ENCODE results near the gene TMEM35B.
"Not testable (repeated sequence)": the region's sequence is repeated elsewhere in the genome, so short reads cannot be mapped to it uniquely, and the experiment has no call there.

Gene TMEM35B

DNA sequence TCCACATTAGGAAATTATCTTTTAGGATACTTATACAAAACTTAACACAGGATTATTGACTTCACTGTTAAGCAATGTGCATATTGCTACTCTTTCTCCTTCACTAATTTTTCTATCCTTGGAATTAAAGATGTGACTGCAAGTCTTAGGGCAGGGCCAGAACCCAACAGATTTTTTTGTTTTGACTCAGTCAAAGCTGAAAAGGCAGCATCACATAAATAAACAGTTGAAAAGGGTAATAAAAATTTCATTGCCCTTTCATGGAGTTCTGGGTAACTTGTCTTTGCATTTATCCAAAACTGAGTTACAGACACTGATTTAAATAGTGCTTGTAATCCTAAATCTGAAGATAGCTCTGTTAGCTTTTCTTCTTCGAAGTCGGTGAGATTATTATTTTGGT lies 1.9 kb upstream of the TMEM35B start:
- TF ChIP-seq CTCF (IDR thresholded peaks at IDR 0.05; ENCODE audit: low read depth, low read length, missing control alignments), result no peak
- in situ Hi-C loops (cut with HindIII; ENCODE audit: low sequenced_read_pairs), result no loop called here
- H3K4me3 ChIP-seq (ENCODE audit: low read depth, low read length), result no peak overlapping the region
- no peak for DNase-seq (ENCODE audit: low read depth)

DNA sequence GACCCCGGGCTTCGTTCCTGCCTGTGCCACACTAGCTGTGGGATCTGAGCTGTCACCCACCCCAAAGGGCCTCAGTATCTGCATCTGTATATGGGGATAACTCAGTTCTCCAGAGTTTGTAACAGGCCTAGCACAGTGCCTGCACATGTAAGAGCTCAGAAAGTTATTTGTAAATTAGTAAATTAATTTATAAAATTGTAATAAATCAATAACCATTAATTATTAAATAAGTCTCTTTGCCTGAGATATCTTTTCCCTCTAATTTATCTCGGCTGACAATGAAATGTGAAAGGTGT lies 410 bp upstream of the TMEM35B start:
- peak overlapping the region; percentile 75 for H3K4me3 ChIP-seq (ENCODE audit: low read depth, low read length)
- in situ Hi-C loops (cut with HindIII; ENCODE audit: low sequenced_read_pairs); DNase-seq (ENCODE audit: low read depth): not testable (repeated sequence)

DNA sequence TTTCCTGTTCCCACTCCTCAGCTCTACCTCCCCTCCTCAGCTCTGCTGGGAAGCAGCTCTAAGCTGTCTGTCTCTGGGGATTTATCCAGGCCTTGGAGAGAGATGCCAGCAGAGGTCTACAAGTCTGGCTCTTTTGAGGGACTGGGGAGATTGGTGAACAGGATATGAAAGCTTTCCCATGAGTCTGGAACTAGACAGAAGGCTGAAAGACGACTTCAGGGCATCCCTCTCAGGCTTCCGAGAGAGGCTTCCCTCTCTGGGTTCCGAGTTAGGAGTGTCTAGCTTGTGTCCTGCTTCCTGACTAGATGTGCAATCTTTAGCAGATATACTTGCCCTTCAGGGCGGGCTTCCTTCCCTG lies 733 bp downstream of the TMEM35B start:
- H3K4me3 ChIP-seq (ENCODE audit: low read depth, low read length), result peak overlapping the region; percentile 75
- no peak for DNase-seq (ENCODE audit: low read depth)
- in situ Hi-C loops (cut with HindIII; ENCODE audit: low sequenced_read_pairs), result no loop called here
- TF ChIP-seq CTCF (IDR thresholded peaks at IDR 0.05; ENCODE audit: low read depth, low read length, missing control alignments), result no peak

GRCh38 chr1:34983700-34984355 lies 1.3 kb downstream of the TMEM35B start:
- in situ Hi-C loops (cut with HindIII; ENCODE audit: low sequenced_read_pairs), result no loop called here
- peak overlapping the region; percentile 75 for H3K4me3 ChIP-seq (ENCODE audit: low read depth, low read length)
- DNase-seq (ENCODE audit: low read depth), result no peak
- TF ChIP-seq CTCF (IDR thresholded peaks at IDR 0.05; ENCODE audit: low read depth, low read length, missing control alignments), result no peak

GRCh38 chr1:34982820-34983376 lies 2.2 kb downstream of the TMEM35B start:
- in situ Hi-C loops (cut with HindIII; ENCODE audit: low sequenced_read_pairs), result no loop called here
- no peak for TF ChIP-seq CTCF (IDR thresholded peaks at IDR 0.05; ENCODE audit: low read depth, low read length, missing control alignments)
- no peak overlapping the region for H3K4me3 ChIP-seq (ENCODE audit: low read depth, low read length)
- DNase-seq (ENCODE audit: low read depth), result no peak

- H3K4me3 ChIP-seq (ENCODE audit: low read depth, low read length), result no peak overlapping the region
- TF ChIP-seq CTCF (IDR thresholded peaks at IDR 0.05; ENCODE audit: low read depth, low read length, missing control alignments), result no peak
- DNase-seq (ENCODE audit: low read depth), result no peak
- in situ Hi-C loops (cut with HindIII; ENCODE audit: low sequenced_read_pairs), result no loop called here
Measured at GRCh38 chr1:34980715-34981114, 4.4 kb downstream of the TMEM35B start.

DNA sequence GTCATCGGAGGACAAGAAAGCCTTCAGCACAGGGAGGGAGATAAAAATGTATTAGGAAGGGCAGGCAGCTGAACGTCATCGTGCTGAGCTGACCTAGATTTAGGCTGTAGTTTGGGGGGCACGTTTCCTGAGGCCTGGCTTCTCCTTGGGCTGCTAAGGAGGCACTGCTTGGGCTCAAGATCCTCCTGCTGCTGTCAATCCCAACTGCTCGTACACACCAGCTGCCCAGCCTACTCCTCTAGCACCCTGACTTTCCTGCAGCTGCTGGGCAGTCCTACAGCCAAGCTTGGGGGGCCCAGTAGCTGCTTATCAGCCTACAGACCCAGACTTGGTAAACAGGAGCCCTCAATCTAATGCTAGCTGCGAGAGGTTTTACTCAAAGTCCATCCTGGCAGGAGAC lies 6.2 kb downstream of the TMEM35B start:
- DNase-seq (ENCODE audit: low read depth), result no peak
- TF ChIP-seq CTCF (IDR thresholded peaks at IDR 0.05; ENCODE audit: low read depth, low read length, missing control alignments), result no peak
- H3K4me3 ChIP-seq (ENCODE audit: low read depth, low read length), result no peak overlapping the region
- in situ Hi-C loops (cut with HindIII; ENCODE audit: low sequenced_read_pairs), result no loop called here

Data from astrocyte of the cerebellum (primary cell).